Loucy (cell line): ENCODE data around the gene CTR9.

Experiments
- EZH2phosphoT487 ChIP-seq: fragments of 200-600 bp; IDR thresholded peaks from 2 replicates; pipeline ENCODE4 v1.6.1; 2018; ENCODE audit warnings: antibody characterized with exemption, mild to moderate bottlenecking, moderate library complexity, borderline replicate concordance
- TF ChIP-seq, protein P1 (sequence below): fragments of 200-600 bp; sonication (generic); conservative IDR thresholded peaks from 2 replicates; pipeline ENCODE4 v1.5.1; 2014; ENCODE audit warnings: mild to moderate bottlenecking, antibody characterized with exemption, low read length

DNA sequence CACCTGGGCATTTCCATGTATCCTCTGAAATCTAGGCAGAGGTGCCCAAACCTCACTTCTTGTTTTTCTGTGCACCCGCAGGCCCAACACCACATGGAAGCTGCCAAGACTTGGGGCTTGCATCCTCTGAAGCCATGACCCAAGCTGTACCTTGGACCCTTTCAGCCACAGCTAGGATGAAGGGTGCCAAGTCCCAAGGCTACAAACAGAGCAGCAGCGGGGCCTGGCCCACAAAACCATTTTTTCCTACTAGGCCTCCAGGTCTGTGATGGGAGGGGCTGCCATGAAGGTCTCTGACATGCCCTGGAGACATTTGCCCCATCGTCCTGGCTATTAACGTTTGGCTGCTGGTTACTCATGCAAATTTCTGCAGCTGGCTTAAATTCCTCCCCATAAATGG is 78.1 kb downstream of the CTR9 start:
- TF ChIP-seq, protein P1, sequence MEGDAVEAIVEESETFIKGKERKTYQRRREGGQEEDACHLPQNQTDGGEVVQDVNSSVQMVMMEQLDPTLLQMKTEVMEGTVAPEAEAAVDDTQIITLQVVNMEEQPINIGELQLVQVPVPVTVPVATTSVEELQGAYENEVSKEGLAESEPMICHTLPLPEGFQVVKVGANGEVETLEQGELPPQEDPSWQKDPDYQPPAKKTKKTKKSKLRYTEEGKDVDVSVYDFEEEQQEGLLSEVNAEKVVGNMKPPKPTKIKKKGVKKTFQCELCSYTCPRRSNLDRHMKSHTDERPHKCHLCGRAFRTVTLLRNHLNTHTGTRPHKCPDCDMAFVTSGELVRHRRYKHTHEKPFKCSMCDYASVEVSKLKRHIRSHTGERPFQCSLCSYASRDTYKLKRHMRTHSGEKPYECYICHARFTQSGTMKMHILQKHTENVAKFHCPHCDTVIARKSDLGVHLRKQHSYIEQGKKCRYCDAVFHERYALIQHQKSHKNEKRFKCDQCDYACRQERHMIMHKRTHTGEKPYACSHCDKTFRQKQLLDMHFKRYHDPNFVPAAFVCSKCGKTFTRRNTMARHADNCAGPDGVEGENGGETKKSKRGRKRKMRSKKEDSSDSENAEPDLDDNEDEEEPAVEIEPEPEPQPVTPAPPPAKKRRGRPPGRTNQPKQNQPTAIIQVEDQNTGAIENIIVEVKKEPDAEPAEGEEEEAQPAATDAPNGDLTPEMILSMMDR, result no peak
- TF ChIP-seq EZH2phosphoT487, result no peak
